Measurements from ENCODE around the gene UBE2U. TPM values are rescaled to one million over a fixed set of nuclear protein-coding genes. Genes with fewer than 3 reads are reported as not detected.

The UBE2U gene
- total and polyA plus RNA-seq, 2 of the 8 experiments (the other 6 are each of a cell fraction or from before 2014, with no cell fraction given): not detected

DNA sequence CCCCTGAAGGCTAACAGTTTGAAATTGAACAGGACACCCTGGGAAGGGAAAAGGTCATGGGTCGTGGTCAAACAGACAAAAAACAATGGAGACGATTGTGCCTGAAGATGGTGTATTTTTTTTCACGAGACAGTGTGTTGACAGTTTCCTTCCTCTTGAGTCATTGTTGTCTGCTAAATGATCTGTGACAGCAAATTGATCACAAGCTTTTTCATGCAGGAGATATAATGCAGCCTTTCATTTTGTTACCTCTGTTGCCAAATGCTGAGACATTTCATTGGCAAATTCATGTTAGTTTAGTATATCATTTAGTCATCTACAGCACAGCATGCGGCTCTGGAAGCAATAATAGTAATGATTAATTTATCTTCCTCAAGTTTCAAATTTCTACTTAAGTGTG lies 27.7 kb downstream of the UBE2U start (continued):
- TF ChIP-seq, protein P1, sequence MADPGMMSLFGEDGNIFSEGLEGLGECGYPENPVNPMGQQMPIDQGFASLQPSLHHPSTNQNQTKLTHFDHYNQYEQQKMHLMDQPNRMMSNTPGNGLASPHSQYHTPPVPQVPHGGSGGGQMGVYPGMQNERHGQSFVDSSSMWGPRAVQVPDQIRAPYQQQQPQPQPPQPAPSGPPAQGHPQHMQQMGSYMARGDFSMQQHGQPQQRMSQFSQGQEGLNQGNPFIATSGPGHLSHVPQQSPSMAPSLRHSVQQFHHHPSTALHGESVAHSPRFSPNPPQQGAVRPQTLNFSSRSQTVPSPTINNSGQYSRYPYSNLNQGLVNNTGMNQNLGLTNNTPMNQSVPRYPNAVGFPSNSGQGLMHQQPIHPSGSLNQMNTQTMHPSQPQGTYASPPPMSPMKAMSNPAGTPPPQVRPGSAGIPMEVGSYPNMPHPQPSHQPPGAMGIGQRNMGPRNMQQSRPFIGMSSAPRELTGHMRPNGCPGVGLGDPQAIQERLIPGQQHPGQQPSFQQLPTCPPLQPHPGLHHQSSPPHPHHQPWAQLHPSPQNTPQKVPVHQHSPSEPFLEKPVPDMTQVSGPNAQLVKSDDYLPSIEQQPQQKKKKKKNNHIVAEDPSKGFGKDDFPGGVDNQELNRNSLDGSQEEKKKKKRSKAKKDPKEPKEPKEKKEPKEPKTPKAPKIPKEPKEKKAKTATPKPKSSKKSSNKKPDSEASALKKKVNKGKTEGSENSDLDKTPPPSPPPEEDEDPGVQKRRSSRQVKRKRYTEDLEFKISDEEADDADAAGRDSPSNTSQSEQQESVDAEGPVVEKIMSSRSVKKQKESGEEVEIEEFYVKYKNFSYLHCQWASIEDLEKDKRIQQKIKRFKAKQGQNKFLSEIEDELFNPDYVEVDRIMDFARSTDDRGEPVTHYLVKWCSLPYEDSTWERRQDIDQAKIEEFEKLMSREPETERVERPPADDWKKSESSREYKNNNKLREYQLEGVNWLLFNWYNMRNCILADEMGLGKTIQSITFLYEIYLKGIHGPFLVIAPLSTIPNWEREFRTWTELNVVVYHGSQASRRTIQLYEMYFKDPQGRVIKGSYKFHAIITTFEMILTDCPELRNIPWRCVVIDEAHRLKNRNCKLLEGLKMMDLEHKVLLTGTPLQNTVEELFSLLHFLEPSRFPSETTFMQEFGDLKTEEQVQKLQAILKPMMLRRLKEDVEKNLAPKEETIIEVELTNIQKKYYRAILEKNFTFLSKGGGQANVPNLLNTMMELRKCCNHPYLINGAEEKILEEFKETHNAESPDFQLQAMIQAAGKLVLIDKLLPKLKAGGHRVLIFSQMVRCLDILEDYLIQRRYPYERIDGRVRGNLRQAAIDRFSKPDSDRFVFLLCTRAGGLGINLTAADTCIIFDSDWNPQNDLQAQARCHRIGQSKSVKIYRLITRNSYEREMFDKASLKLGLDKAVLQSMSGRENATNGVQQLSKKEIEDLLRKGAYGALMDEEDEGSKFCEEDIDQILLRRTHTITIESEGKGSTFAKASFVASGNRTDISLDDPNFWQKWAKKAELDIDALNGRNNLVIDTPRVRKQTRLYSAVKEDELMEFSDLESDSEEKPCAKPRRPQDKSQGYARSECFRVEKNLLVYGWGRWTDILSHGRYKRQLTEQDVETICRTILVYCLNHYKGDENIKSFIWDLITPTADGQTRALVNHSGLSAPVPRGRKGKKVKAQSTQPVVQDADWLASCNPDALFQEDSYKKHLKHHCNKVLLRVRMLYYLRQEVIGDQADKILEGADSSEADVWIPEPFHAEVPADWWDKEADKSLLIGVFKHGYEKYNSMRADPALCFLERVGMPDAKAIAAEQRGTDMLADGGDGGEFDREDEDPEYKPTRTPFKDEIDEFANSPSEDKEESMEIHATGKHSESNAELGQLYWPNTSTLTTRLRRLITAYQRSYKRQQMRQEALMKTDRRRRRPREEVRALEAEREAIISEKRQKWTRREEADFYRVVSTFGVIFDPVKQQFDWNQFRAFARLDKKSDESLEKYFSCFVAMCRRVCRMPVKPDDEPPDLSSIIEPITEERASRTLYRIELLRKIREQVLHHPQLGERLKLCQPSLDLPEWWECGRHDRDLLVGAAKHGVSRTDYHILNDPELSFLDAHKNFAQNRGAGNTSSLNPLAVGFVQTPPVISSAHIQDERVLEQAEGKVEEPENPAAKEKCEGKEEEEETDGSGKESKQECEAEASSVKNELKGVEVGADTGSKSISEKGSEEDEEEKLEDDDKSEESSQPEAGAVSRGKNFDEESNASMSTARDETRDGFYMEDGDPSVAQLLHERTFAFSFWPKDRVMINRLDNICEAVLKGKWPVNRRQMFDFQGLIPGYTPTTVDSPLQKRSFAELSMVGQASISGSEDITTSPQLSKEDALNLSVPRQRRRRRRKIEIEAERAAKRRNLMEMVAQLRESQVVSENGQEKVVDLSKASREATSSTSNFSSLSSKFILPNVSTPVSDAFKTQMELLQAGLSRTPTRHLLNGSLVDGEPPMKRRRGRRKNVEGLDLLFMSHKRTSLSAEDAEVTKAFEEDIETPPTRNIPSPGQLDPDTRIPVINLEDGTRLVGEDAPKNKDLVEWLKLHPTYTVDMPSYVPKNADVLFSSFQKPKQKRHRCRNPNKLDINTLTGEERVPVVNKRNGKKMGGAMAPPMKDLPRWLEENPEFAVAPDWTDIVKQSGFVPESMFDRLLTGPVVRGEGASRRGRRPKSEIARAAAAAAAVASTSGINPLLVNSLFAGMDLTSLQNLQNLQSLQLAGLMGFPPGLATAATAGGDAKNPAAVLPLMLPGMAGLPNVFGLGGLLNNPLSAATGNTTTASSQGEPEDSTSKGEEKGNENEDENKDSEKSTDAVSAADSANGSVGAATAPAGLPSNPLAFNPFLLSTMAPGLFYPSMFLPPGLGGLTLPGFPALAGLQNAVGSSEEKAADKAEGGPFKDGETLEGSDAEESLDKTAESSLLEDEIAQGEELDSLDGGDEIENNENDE (IDR thresholded peaks at IDR 0.05; ENCODE audit: insufficient replicate concordance, low read length): no peak
- TF ChIP-seq BRCA1 (IDR thresholded peaks at IDR 0.05; ENCODE audit: low read depth, low read length): no peak
- TF ChIP-seq RBBP5 (IDR thresholded peaks at IDR 0.05; ENCODE audit: borderline replicate concordance, low read depth, low read length): no peak
- no peak for TF ChIP-seq KDM5A (IDR thresholded peaks at IDR 0.05; ENCODE audit: low read length)
- TF ChIP-seq EGR1 (IDR thresholded peaks at IDR 0.05; ENCODE audit: borderline replicate concordance, low read depth, low read length): no peak
- TF ChIP-seq EP300 (IDR thresholded peaks at IDR 0.05; ENCODE audit: borderline replicate concordance in 1 of 2, low read depth in 2 of 2, low read length in 2 of 2): no peak
- TF ChIP-seq JUND (IDR thresholded peaks at IDR 0.05; ENCODE audit: low read length): no peak
- TF ChIP-seq ZNF274 (IDR thresholded peaks at IDR 0.05; ENCODE audit: borderline replicate concordance, extremely low read depth, low read length): no peak
- TF ChIP-seq, protein P2, sequence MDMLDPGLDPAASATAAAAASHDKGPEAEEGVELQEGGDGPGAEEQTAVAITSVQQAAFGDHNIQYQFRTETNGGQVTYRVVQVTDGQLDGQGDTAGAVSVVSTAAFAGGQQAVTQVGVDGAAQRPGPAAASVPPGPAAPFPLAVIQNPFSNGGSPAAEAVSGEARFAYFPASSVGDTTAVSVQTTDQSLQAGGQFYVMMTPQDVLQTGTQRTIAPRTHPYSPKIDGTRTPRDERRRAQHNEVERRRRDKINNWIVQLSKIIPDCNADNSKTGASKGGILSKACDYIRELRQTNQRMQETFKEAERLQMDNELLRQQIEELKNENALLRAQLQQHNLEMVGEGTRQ (IDR thresholded peaks at IDR 0.05; ENCODE audit: low read length): no peak
